ENCODE results near the gene SH2D6.
A peak's percentile ranks its signal among the peaks of the same experiment; 100 is the strongest.

Gene SH2D6

GRCh38 chr2:85445316-85446295 lies 27.1 kb downstream of the SH2D6 start (continued):
- TF ChIP-seq ZBTB17 (tag by site-specific recombination; IDR thresholded peaks at IDR 0.05): peak; percentile 94
- TF ChIP-seq, protein P1, sequence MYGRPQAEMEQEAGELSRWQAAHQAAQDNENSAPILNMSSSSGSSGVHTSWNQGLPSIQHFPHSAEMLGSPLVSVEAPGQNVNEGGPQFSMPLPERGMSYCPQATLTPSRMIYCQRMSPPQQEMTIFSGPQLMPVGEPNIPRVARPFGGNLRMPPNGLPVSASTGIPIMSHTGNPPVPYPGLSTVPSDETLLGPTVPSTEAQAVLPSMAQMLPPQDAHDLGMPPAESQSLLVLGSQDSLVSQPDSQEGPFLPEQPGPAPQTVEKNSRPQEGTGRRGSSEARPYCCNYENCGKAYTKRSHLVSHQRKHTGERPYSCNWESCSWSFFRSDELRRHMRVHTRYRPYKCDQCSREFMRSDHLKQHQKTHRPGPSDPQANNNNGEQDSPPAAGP (tag by site-specific recombination; IDR thresholded peaks at IDR 0.05): no peak
- TF ChIP-seq, protein P2, sequence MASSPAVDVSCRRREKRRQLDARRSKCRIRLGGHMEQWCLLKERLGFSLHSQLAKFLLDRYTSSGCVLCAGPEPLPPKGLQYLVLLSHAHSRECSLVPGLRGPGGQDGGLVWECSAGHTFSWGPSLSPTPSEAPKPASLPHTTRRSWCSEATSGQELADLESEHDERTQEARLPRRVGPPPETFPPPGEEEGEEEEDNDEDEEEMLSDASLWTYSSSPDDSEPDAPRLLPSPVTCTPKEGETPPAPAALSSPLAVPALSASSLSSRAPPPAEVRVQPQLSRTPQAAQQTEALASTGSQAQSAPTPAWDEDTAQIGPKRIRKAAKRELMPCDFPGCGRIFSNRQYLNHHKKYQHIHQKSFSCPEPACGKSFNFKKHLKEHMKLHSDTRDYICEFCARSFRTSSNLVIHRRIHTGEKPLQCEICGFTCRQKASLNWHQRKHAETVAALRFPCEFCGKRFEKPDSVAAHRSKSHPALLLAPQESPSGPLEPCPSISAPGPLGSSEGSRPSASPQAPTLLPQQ (tag by site-specific recombination; IDR thresholded peaks at IDR 0.05): peak; percentile 71
- TF ChIP-seq, protein P3, sequence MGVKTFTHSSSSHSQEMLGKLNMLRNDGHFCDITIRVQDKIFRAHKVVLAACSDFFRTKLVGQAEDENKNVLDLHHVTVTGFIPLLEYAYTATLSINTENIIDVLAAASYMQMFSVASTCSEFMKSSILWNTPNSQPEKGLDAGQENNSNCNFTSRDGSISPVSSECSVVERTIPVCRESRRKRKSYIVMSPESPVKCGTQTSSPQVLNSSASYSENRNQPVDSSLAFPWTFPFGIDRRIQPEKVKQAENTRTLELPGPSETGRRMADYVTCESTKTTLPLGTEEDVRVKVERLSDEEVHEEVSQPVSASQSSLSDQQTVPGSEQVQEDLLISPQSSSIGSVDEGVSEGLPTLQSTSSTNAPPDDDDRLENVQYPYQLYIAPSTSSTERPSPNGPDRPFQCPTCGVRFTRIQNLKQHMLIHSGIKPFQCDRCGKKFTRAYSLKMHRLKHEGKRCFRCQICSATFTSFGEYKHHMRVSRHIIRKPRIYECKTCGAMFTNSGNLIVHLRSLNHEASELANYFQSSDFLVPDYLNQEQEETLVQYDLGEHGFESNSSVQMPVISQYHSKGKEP (tag by site-specific recombination; IDR thresholded peaks at IDR 0.05): peak; percentile 58; the same call in 1 of the 2 replicates

DNA sequence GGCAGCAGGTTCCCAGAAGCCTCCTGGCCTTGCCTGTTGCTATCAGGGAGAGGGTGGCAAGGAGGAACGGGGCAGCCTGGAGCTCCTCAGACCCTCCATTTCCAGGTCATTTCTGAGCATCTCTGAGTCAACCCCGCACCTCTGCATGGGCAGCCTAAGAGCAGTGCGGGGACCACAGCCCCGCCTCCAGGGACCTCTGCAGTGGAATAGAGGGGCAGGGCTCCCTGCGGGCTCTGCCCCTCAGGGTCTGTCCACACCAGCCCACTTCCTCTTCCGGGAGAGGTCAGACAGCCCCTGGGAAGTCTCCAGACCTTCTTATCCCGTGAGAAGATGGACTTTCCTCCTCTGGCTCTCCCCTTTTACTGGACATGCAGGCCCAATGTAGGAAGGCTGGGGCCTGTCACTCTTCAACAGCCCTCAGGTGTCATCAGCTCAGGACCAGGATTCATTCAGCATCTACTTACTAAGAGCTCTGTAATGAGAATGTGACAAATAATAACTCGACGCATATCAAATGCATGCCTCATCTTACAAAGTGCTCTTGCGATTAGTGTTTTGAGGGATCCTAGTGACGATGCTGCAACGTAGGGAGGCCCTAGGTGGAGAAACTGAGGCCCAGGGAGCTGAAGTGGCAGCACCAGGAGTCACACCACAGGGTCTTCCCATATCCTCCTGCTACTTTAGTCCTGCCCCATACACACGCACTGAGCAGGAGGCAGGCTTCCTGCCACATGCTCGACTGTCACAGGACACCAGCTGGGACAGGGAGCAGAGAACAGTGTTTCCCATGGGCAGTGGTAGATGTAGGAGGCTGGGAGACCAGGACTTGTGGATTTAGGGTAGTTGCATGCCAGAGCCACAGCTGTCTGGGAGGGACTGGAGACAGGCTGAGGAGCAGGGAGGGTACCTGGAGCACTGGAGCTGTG lies 28.0 kb downstream of the SH2D6 start:
- ChIA-PET POLR2A (interaction anchor here (0.5 to 3.2 kb wide), 11 partner anchors 9 to 165 kb away, joined by 3 to 56 read pairs (median 4); partner anchors contain the start of genes C2orf68, ELMOD3, GGCX and MAT2A), CTCF (interaction anchor here (0.8 kb wide), 1 partner anchor 28 kb away, joined by 5 read pairs; no protein-coding TSS in a partner anchor)
- Histone ChIP-seq H3K4me3 (ENCODE audit: low read depth, low read length) (no peak overlapping the region), H3K27ac (ENCODE audit: extremely low read depth, low read depth, low read length) (peak overlapping the region; percentile 68), H3K9me3 (ENCODE audit: control insufficient read depth, insufficient read depth, low read depth, low read length) (no peaks in the 10 kb centered on the region), H3K36me3 (ENCODE audit: control insufficient read depth in 2 of 2, insufficient read depth in 1 of 2, low read length in 2 of 2) (no peaks in the 10 kb centered on the region), H3K4me1 (ENCODE audit: control insufficient read depth, insufficient read depth, low read length) (no peaks in the 10 kb centered on the region; the same call in 1 of the 2 replicates)
- TF ChIP-seq ZIC2 (tag by site-specific recombination; IDR thresholded peaks at IDR 0.05) (peak; percentile 84), ZBTB17 (tag by site-specific recombination; IDR thresholded peaks at IDR 0.05) (no peak), ZNF600 (tag by site-specific recombination; IDR thresholded peaks at IDR 0.05) (no peak), ZNF324 (tag by site-specific recombination; IDR thresholded peaks at IDR 0.05) (no peak), ZNF664 (tag by site-specific recombination; IDR thresholded peaks at IDR 0.05) (peak; percentile 62; the same call in 1 of the 2 replicates), ZNF404 (tag by site-specific recombination; IDR thresholded peaks at IDR 0.05) (no peak), ZNF248 (tag by site-specific recombination; IDR thresholded peaks at IDR 0.05) (no peak), ZNF37A (tag by site-specific recombination; IDR thresholded peaks at IDR 0.05) (no peak), ZNF548 (tag by site-specific recombination; IDR thresholded peaks at IDR 0.05) (no peak)
- TF ChIP-seq, protein P4, sequence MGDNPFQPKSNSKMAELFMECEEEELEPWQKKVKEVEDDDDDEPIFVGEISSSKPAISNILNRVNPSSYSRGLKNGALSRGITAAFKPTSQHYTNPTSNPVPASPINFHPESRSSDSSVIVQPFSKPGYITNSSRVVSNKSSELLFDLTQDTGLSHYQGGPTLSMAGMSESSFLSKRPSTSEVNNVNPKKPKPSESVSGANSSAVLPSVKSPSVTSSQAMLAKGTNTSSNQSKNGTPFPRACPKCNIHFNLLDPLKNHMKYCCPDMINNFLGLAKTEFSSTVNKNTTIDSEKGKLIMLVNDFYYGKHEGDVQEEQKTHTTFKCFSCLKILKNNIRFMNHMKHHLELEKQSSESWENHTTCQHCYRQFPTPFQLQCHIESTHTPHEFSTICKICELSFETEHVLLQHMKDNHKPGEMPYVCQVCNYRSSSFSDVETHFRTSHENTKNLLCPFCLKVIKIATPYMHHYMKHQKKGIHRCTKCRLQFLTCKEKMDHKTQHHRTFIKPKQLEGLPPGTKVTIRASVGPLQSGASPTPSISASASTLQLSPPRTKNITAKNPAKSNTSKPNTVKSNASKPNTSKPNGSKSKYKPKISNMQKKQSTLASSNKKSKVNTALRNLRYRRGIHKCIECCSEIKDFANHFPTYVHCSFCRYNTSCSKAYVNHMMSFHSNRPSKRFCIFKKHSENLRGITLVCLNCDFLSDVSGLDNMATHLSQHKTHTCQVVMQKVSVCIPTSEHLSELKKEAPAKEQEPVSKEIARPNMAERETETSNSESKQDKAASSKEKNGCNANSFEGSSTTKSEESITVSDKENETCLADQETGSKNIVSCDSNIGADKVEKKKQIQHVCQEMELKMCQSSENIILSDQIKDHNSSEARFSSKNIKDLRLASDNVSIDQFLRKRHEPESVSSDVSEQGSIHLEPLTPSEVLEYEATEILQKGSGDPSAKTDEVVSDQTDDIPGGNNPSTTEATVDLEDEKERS (tag by site-specific recombination; IDR thresholded peaks at IDR 0.05): no peak
- TF ChIP-seq, protein P5, sequence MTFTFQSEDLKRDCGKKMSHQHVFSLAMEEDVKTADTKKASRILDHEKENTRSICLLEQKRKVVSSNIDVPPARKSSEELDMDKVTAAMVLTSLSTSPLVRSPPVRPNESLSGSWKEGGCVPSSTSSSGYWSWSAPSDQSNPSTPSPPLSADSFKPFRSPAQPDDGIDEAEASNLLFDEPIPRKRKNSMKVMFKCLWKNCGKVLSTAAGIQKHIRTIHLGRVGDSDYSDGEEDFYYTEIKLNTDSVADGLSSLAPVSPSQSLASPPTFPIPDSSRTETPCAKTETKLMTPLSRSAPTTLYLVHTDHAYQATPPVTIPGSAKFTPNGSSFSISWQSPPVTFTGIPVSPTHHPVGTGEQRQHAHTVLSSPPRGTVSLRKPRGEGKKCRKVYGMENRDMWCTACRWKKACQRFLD (tag by site-specific recombination; IDR thresholded peaks at IDR 0.05): no peak
- TF ChIP-seq, protein P6, sequence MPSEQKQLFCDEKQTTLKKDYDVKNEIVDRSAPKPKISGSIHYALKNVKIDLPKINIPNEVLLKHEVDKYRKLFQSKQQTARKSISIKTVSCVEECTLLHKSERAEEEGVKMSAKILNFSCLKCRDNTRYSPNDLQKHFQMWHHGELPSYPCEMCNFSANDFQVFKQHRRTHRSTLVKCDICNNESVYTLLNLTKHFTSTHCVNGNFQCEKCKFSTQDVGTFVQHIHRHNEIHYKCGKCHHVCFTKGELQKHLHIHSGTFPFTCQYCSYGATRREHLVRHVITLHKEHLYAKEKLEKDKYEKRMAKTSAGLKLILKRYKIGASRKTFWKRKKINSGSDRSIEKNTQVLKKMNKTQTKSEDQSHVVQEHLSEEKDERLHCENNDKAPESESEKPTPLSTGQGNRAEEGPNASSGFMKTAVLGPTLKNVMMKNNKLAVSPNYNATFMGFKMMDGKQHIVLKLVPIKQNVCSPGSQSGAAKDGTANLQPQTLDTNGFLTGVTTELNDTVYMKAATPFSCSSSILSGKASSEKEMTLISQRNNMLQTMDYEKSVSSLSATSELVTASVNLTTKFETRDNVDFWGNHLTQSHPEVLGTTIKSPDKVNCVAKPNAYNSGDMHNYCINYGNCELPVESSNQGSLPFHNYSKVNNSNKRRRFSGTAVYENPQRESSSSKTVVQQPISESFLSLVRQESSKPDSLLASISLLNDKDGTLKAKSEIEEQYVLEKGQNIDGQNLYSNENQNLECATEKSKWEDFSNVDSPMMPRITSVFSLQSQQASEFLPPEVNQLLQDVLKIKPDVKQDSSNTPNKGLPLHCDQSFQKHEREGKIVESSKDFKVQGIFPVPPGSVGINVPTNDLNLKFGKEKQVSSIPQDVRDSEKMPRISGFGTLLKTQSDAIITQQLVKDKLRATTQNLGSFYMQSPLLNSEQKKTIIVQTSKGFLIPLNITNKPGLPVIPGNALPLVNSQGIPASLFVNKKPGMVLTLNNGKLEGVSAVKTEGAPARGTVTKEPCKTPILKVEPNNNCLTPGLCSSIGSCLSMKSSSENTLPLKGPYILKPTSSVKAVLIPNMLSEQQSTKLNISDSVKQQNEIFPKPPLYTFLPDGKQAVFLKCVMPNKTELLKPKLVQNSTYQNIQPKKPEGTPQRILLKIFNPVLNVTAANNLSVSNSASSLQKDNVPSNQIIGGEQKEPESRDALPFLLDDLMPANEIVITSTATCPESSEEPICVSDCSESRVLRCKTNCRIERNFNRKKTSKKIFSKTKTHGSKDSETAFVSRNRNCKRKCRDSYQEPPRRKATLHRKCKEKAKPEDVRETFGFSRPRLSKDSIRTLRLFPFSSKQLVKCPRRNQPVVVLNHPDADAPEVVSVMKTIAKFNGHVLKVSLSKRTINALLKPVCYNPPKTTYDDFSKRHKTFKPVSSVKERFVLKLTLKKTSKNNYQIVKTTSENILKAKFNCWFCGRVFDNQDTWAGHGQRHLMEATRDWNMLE (tag by site-specific recombination; conservative IDR thresholded peaks at IDR 0.05; ENCODE audit: low read depth): peak; percentile 33; the same call in 1 of the 2 replicates
- TF ChIP-seq, protein P2 (tag by site-specific recombination; IDR thresholded peaks at IDR 0.05): 0 out of 2 replicates have a peak, but pooled peaks have one; percentile 4

Data from HEK293 (cell line).